Activated B cell treated with CpG ODN at 0.5 μM for 24 hours (primary cell): ENCODE measurements around the gene TMC5. TPM values are rescaled to one million over a fixed set of nuclear protein-coding genes. Genes with fewer than 3 reads are reported as not detected.

Experiments
- ATAC-seq: fragments of 200-7000 bp; cut with Tn5 transposase; one replicate; pipeline ENCODE4 v1.10.0; 2021; ENCODE audit warnings: low read depth, mild to moderate bottlenecking, moderate library complexity
- CTCF ChIA-PET: fragments of 350-600 bp; sonication (Branson Sonifier 250); formaldehyde crosslinking; loops from one replicate; lab custom pipeline; 2021; ENCODE audit warnings: antibody characterized with exemption; lab: Charles Lee
- POLR2A ChIA-PET: fragments of 350-600 bp; sonication (Branson Sonifier 250); formaldehyde crosslinking; loops from one replicate; lab custom pipeline; 2021; ENCODE audit warnings: antibody characterized with exemption; lab: Charles Lee
- DNase-seq: peaks from one replicate; pipeline ENCODE4 v3.0.0; 2022
- H3K27ac Mint-ChIP-seq: one replicate; pipeline ENCODE4 v1.8.0; 2020; ENCODE audit warnings: mixed read lengths
- H3K27me3 Mint-ChIP-seq: one replicate; pipeline ENCODE4 v1.8.0; 2021; ENCODE audit warnings: mixed read lengths
- H3K36me3 Mint-ChIP-seq: one replicate; pipeline ENCODE4 v1.8.0; 2021; ENCODE audit warnings: low read depth, mixed read lengths
- H3K4me1 Mint-ChIP-seq: one replicate; pipeline ENCODE4 v1.8.0; 2021; ENCODE audit warnings: mixed read lengths
- H3K4me3 Mint-ChIP-seq: one replicate; pipeline ENCODE4 v1.8.0; 2020; ENCODE audit warnings: mild to moderate bottlenecking, mixed read lengths
- H3K9me3 Mint-ChIP-seq: one replicate; pipeline ENCODE4 v1.8.0; 2020; ENCODE audit warnings: mixed read lengths
- CTCF ChIP-seq: fragments of 200-600 bp; IDR thresholded peaks from one replicate; pipeline ENCODE4 v1.8.0; 2022; ENCODE audit warnings: antibody characterized with exemption, mild to moderate bottlenecking
- intact Hi-C: fragments of 100-400 bp; cut with micrococcal nuclease; formaldehyde crosslinking; loops from one replicate; pipeline ENCODE4 v1.15.1; 2024
- total RNA-seq: library from RNA; stranded (reverse); gene quantifications from 2 replicates; pipeline ENCODE4 v1.2.3, GENCODE V29; 2022

TMC5 gene
- total RNA-seq, 1 donor from 2014 or later: not detected

DNA sequence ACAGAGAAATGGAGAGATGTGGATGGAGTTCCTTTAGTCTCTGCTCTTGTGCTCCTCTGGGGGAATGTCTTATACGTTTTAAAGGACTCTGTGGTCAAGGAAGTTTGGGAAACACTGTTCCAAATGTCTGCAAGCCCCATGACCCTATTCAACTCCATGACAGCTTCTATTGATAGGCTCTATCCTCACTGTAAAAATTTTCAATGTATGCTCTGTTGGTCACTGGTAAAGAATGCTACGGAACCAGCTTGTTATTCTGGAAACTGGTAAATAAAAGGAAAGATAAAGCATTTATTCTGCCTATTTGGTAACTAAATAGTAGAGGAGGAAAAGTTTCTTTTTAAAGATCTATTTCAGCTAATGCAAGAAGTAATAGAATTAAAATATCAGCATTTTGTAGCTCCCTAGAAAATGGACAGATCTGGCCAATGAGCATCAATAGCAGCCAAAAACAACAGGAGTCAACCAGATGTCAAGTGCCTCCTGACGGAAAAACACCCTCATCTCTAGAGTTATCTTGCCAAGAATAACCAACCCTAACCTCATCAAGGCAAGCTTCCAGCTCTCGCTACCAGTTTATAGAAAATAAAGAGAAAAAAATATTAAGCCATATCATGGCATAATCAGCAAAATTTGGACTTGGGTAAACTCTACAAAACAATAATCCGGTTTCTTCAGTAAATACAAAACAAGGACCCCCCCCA lies 88.1 kb downstream of the TMC5 start:
- CTCF ChIA-PET: interaction anchor here (7.0 kb wide), 1 partner anchor 115 kb away, joined by 59 read pairs; no protein-coding TSS in a partner anchor
- H3K36me3 Mint-ChIP-seq: peaks cover 71% of the 10 kb centered on the region

DNA sequence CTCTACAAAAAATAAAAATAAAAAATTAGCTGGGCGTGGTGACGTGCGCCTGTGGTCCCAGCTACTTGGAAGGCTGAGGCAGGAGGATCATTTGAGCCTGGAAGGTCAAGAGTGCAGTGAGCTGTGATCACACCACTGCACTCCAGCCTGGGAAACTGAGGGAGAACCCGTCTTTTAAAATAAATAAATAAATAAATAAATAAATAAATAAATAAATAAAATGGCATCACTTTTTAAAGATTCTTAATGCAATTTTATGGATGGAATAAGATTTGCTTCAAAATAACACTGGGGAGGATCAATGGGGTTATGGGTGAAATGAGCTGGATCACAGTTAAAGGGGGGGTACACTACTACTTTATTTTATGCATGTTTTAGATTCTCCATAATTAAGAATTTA lies 89.3 kb downstream of the TMC5 start:
- DNase-seq: no peak
- Mint-ChIP-seq H3K4me3 (no peak overlapping the region), H3K36me3 (peaks cover 66% of the 10 kb centered on the region), H3K4me1 (peaks cover 5% of the 10 kb centered on the region), H3K27me3 (no peaks in the 10 kb centered on the region), H3K27ac (no peak overlapping the region), H3K9me3 (no peaks in the 10 kb centered on the region)
- POLR2A ChIA-PET: no interaction called here
- intact Hi-C loops: no loop called here
- ATAC-seq: no peak
- CTCF ChIA-PET: no interaction called here
- no peak for TF ChIP-seq CTCF

More for the DNA sequence above, 88.1 kb downstream of the TMC5 start:
- no peak overlapping the region for H3K27ac Mint-ChIP-seq
- POLR2A ChIA-PET: no interaction called here
- ATAC-seq (no peak), DNase-seq (no peak)
- TF ChIP-seq CTCF: no peak
- H3K4me3 Mint-ChIP-seq: no peak overlapping the region
- intact Hi-C loops: no loop called here
- no peaks in the 10 kb centered on the region for H3K27me3 Mint-ChIP-seq
- H3K9me3 Mint-ChIP-seq: no peaks in the 10 kb centered on the region
- H3K4me1 Mint-ChIP-seq: peaks cover under 1% of the 10 kb centered on the region

GRCh38 chr16:19507867-19508266 lies 90.2 kb downstream of the TMC5 start:
- Mint-ChIP-seq H3K9me3 (no peaks in the 10 kb centered on the region), H3K36me3 (peaks cover 65% of the 10 kb centered on the region), H3K4me1 (peaks cover 8% of the 10 kb centered on the region), H3K4me3 (no peak overlapping the region), H3K27me3 (no peaks in the 10 kb centered on the region), H3K27ac (no peak overlapping the region)
- no peak for TF ChIP-seq CTCF
- DNase-seq: no peak
- intact Hi-C loops: no loop called here
- POLR2A ChIA-PET: no interaction called here
- CTCF ChIA-PET: no interaction called here
- ATAC-seq: no peak

DNA sequence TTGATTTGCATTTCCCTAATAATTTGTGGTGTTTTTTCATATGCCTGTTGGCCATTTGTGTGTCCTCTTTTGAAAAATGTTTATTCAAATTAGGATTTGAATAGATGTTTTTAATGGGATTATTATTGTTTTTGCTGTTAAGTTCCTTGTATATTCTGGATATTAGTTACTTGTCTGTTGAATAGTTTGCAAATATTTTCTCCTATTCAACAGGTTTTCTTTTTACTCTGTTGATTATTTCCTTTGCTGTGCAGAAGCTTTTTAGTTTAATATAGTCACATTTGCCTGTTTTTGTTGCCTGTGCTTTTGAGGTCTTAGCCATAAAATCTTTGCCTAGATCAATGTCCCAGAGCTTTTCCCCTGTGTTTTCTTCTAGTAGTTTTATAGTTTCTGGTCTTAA lies 94.6 kb downstream of the TMC5 start:
- CTCF ChIA-PET: no interaction called here
- intact Hi-C loops: no loop called here
- no peak overlapping the region for H3K27ac Mint-ChIP-seq

More for the DNA sequence above, 94.6 kb downstream of the TMC5 start:
- no peak for ATAC-seq
- Mint-ChIP-seq H3K27me3 (no peaks in the 10 kb centered on the region), H3K36me3 (peaks cover 55% of the 10 kb centered on the region), H3K4me3 (no peak overlapping the region), H3K9me3 (no peaks in the 10 kb centered on the region), H3K4me1 (peaks cover 20% of the 10 kb centered on the region)
- no peak for TF ChIP-seq CTCF
- no peak for DNase-seq
- POLR2A ChIA-PET: interaction anchor here (0.8 to 1.7 kb wide), 3 partner anchors 11 to 302 kb away, joined by 3 to 4 read pairs (median 3); no protein-coding TSS in a partner anchor
